Chondrocyte (in vitro differentiated cells): ENCODE results near the gene KRTAP10-1. TPM values are rescaled to one million over a fixed set of nuclear protein-coding genes. Genes with fewer than 3 reads are reported as not detected.
"Not testable (repeated sequence)": the region's sequence is repeated elsewhere in the genome, so short reads cannot be mapped to it uniquely, and the experiment has no call there.

Experiments used
- DNase-seq: peaks from one replicate; pipeline ENCODE4 v3.0.0; 2021; ENCODE audit warnings: mixed read lengths, low spot score
- H3K27ac Mint-ChIP-seq: one replicate; pipeline ENCODE4 v1.8.0; 2021; ENCODE audit warnings: mild to moderate bottlenecking, moderate library complexity, mixed read lengths; ENCODE audit not compliant: unreplicated experiment
- H3K27me3 Mint-ChIP-seq: 2 replicates; pipeline ENCODE4 v1.8.0; 2021; ENCODE audit warnings: low read depth, mixed read lengths
- H3K36me3 Mint-ChIP-seq: 2 replicates; pipeline ENCODE4 v1.8.0; 2021; ENCODE audit warnings: low read depth, mixed read lengths
- H3K4me1 Mint-ChIP-seq: 2 replicates; pipeline ENCODE4 v1.8.0; 2021; ENCODE audit warnings: low read depth, mild to moderate bottlenecking, mixed read lengths
- H3K4me3 Mint-ChIP-seq: one replicate; pipeline ENCODE4 v1.8.0; 2021; ENCODE audit warnings: mild to moderate bottlenecking, moderate library complexity, mixed read lengths; ENCODE audit not compliant: unreplicated experiment
- H3K9me3 Mint-ChIP-seq: 2 replicates; pipeline ENCODE4 v1.8.0; 2021; ENCODE audit warnings: low read depth, mixed read lengths
- total RNA-seq: library from RNA; stranded (reverse); gene quantifications from 3 replicates; pipeline ENCODE4 v1.2.1, GENCODE V29; 2021
- TF ChIP-seq, protein P1 (sequence below): fragments of 200-600 bp; sonication (generic); IDR thresholded peaks from 2 replicates; pipeline ENCODE4 v1.5.0; 2021; ENCODE audit warnings: antibody characterized with exemption, mild to moderate bottlenecking, moderate library complexity

KRTAP10-1 gene
- total RNA-seq, 1 donor from 2014 or later, result not detected

GRCh38 chr21:44582055-44582454, 42.1 kb upstream of the KRTAP10-1 start:
- TF ChIP-seq, protein P1, sequence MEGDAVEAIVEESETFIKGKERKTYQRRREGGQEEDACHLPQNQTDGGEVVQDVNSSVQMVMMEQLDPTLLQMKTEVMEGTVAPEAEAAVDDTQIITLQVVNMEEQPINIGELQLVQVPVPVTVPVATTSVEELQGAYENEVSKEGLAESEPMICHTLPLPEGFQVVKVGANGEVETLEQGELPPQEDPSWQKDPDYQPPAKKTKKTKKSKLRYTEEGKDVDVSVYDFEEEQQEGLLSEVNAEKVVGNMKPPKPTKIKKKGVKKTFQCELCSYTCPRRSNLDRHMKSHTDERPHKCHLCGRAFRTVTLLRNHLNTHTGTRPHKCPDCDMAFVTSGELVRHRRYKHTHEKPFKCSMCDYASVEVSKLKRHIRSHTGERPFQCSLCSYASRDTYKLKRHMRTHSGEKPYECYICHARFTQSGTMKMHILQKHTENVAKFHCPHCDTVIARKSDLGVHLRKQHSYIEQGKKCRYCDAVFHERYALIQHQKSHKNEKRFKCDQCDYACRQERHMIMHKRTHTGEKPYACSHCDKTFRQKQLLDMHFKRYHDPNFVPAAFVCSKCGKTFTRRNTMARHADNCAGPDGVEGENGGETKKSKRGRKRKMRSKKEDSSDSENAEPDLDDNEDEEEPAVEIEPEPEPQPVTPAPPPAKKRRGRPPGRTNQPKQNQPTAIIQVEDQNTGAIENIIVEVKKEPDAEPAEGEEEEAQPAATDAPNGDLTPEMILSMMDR, result no peak
- peaks cover 27% of the 10 kb centered on the region for H3K9me3 Mint-ChIP-seq
- DNase-seq, result peak; percentile 26
- H3K4me3 Mint-ChIP-seq, result no peak overlapping the region
- peaks cover 9% of the 10 kb centered on the region for H3K4me1 Mint-ChIP-seq
- H3K27ac Mint-ChIP-seq, result no peak overlapping the region
- peaks cover 47% of the 10 kb centered on the region for H3K27me3 Mint-ChIP-seq
- peaks cover 8% of the 10 kb centered on the region for H3K36me3 Mint-ChIP-seq

DNA sequence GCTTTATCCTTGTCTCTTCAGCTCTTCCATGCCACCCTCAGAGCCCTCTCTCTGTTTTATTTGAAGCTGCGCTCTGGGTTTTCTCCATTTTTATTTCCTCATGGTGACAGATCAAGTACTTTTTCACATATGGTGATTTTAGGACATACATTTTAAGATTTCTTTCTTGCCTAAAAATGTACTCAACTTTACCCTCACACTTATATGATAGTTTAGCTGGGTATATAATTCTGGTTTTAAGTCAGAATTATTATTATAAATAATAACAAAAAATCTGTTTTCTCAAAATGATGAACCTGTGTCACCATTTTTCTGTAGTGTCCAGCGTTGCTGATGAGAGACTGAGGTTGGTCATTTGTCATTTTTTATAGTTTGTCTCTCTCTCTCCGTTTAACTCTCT, 41.2 kb upstream of the KRTAP10-1 start:
- H3K27me3 Mint-ChIP-seq, result peaks cover 38% of the 10 kb centered on the region
- DNase-seq, result no peak
- H3K9me3 Mint-ChIP-seq, result peaks cover 28% of the 10 kb centered on the region
- TF ChIP-seq, protein P1, result no peak
- peaks cover 9% of the 10 kb centered on the region for H3K36me3 Mint-ChIP-seq
- H3K27ac Mint-ChIP-seq, result no peak overlapping the region
- no peak overlapping the region for H3K4me3 Mint-ChIP-seq
- peaks cover 9% of the 10 kb centered on the region for H3K4me1 Mint-ChIP-seq

- Mint-ChIP-seq H3K27me3 (peaks cover 34% of the 10 kb centered on the region), H3K9me3 (peaks cover 25% of the 10 kb centered on the region)
- H3K4me3 Mint-ChIP-seq, H3K27ac Mint-ChIP-seq, H3K36me3 Mint-ChIP-seq, H3K4me1 Mint-ChIP-seq, DNase-seq: not testable (repeated sequence)
Observed at GRCh38 chr21:44580231-44580821, 40.3 kb upstream of the KRTAP10-1 start, which contains the start of gene KRTAP10-5. Gene KRTAP10-5, minus strand, starts transcription at chr21:44580604. Its CDS starts 26 bp downstream, at chr21:44580578.

GRCh38 chr21:44579833-44580144, 39.8 kb upstream of the KRTAP10-1 start:
- no peak overlapping the region for H3K27ac Mint-ChIP-seq
- peaks cover 31% of the 10 kb centered on the region for H3K27me3 Mint-ChIP-seq
- peaks cover 9% of the 10 kb centered on the region for H3K36me3 Mint-ChIP-seq
- peaks cover 9% of the 10 kb centered on the region for H3K4me1 Mint-ChIP-seq
- peaks cover 25% of the 10 kb centered on the region for H3K9me3 Mint-ChIP-seq
- DNase-seq, result no peak
- TF ChIP-seq, protein P1, result no peak
- no peak overlapping the region for H3K4me3 Mint-ChIP-seq

- peaks cover 33% of the 10 kb centered on the region for H3K27me3 Mint-ChIP-seq
- H3K27ac Mint-ChIP-seq, result no peak overlapping the region
- no peak for DNase-seq
- H3K4me3 Mint-ChIP-seq, result no peak overlapping the region
- TF ChIP-seq, protein P1, result no peak
- H3K4me1 Mint-ChIP-seq, result peaks cover 9% of the 10 kb centered on the region
- peaks cover 9% of the 10 kb centered on the region for H3K36me3 Mint-ChIP-seq
- H3K9me3 Mint-ChIP-seq, result peaks cover 25% of the 10 kb centered on the region
Observed at GRCh38 chr21:44579056-44579832, 39.2 kb upstream of the KRTAP10-1 start.
